HUDEP-2 (cell line): ENCODE data around the gene TCAF1.
A peak's percentile ranks its signal among the peaks of the same experiment; 100 is the strongest.
"Not testable (repeated sequence)": the region's sequence is repeated elsewhere in the genome, so short reads cannot be mapped to it uniquely, and the experiment has no call there.

Experiments
- DNase-seq, 76 experiments: peaks; one replicate each; lab custom pipeline; 2025; ENCODE audit not compliant: unreplicated experiment in 76 of 76; lab: John Stamatoyannopoulos, UW

TCAF1 gene

GRCh38 chr7:143871534-143871933, 30.4 kb downstream of the TCAF1 start:
- not testable (repeated sequence) for DNase-seq

DNA sequence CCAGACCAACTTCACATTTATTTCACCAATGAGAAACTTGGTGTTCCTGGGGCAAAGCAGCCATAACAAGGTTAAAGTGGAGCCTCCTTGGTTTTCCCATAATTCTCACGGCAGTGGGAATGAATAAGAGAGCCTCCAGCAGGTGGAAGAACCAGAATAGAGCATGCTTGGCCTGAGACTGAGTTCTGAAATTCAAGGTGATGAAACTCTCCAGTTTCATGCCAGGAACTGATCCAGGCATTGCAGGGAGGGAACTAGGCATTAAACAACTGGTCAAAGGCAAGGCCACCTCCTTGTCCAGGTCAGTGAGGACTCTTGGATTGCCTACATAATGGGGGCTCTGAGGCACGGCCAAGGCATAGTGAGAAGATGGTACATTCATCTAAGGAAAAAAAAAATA, 44.0 kb downstream of the TCAF1 start:
- not testable (repeated sequence) for DNase-seq

DNA sequence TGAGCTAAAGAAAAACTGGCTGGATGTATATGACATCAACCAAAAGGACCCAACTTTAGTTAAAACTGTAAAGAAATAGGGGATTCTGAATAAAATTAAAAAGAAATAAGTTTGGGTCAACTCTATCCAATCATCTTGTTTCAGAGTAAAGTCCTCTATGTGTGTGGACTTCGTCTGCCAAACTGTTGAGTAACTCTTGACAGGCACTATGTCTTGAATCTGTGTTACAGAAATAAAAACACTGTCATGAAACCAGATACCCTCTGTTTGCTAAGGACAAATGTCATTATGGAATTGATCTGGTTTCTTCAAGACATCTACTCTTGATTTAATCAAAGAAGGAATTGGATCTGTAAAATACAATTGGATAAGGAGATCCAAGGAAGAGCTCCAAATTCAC, 46.5 kb downstream of the TCAF1 start:
- not testable (repeated sequence) for DNase-seq

GRCh38 chr7:143850682-143851081, 51.3 kb downstream of the TCAF1 start:
- no peak for DNase-seq

DNA sequence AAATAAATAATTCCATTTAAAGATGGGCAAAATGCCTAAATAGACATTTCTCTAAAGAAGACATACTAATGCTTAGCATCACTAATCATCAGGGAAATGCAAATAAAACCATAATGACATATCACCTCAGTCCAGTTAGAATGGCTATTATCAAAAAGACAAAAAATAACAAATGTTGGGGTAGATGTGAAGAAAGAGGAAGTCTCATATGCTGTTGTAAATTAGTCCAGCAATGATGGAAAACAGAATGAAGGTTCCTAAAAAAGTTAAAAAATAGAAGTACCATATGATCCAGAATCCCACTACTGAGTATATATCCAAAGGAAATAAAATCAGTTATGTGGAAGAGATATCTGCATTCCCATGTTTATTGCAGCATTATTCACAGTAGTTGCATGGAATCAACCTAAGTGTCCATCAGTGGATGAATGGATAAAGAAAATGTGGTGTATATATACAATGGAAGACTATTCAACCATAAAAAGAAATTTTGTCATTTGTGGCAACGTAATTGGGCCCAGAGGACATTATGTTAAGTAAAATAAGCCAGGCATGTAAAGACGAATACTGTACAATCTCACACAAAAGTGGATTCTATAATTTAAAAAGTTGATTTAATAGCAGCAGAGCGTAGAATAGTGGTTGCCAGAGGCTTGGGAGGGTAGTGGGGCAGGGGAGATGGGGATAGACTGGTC, 52.0 kb downstream of the TCAF1 start:
- DNase-seq = no peak

DNA sequence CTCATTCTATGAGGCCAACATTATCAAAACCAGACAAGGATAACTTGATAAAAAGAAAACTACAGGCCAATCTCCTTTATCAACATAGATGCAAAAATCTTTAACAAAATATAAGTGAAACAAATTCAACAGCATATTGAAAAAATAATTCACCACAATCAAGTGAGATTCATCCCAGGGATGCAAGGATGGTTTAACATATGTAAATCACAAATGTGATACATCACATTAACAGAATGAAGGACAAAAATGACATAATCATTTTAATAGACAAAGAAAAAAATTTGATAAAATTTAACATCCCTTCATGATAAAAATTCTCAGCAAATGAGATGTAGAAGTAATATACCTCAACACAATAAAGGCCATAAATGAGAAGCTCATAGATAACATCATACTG, 53.8 kb downstream of the TCAF1 start:
- DNase-seq = no peak

GRCh38 chr7:143846692-143847091, 55.3 kb downstream of the TCAF1 start:
- no peak for DNase-seq

DNA sequence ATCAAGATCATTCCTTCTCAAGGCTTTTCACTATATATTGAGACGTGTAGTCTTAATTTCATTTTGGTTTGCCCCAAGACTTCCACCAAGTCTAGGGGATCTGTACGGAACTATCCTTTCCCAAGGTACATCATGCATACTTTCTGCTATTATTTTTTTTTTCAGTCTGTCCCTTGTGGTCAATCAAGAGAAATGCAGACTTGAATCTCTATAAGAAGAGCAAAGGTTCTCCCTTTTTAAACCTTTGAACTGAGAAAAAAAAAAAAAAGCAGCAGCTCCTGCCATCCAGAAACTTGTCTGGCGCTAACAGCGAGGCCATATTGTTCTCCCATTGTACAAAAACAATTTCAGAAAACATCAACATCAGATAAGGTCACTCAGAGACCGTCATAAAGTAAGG, 60.3 kb downstream of the TCAF1 start:
- not testable (repeated sequence) for DNase-seq

DNA sequence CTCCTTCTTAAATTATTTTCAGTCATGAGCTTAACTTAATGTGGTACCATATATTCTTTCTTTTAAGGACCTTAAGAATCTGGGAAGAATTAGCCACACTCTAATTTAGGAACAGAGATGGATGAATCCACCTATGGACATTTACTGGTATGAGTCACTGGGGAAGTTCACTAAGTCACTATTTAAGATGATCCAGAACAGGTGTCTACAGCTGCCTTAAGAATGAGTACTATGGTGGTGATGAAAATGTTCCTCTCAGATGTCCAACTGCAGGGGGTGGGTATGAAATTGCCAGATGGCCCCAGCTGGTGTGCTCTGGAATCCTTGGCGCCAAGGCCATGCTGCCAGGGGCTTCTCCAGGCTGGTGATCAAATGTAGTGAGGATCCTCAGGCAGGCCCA, 61.9 kb downstream of the TCAF1 start:
- not testable (repeated sequence) for DNase-seq

GRCh38 chr7:143837223-143837622, 64.8 kb downstream of the TCAF1 start:
- not testable (repeated sequence) for DNase-seq

DNA sequence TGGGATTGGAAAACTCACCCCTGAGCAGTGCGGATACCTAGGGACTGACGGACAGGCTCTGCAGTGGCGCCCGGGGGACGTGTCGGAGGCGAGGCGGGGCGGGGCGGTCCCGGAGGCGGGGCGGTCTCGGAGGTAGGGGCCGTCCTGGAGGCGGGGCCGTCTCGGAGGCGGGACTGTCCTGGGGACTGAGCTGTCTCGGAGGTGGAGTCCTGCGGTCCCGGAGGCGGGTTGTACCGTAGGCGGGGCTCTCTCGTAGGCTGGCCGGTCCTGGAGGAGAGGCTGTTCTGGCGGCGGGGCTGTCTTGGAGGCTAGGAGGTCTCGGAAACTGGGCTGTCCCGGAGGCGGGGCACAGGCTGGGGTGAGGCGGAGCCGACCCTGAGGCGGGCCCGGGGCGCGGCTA, 65.4 kb downstream of the TCAF1 start:
- DNase-seq = peak in 36 of 76 experiments; percentile 1 to 54 (median 16)

- not testable (repeated sequence) for DNase-seq
Observed at GRCh38 chr7:143836088-143836487, 65.9 kb downstream of the TCAF1 start.

DNA sequence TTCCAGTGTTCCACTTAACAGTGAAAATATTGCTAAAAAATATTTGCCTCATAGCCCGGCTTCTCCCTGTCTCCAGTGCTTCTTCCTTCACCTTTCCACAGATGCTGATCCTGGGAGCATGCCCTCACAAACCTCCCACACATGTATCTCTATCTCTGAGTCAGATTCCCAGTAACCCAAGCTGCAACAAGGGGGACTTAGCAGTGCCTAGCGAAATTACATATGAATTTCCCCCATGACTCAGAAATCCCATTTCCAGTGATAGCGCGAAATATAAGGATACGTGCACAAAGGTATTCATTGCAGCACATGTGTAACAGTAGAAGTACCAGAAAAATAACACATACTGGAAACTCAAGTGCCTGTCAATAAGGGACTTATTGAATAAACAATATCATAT, 75.4 kb downstream of the TCAF1 start:
- DNase-seq = not testable (repeated sequence)

DNA sequence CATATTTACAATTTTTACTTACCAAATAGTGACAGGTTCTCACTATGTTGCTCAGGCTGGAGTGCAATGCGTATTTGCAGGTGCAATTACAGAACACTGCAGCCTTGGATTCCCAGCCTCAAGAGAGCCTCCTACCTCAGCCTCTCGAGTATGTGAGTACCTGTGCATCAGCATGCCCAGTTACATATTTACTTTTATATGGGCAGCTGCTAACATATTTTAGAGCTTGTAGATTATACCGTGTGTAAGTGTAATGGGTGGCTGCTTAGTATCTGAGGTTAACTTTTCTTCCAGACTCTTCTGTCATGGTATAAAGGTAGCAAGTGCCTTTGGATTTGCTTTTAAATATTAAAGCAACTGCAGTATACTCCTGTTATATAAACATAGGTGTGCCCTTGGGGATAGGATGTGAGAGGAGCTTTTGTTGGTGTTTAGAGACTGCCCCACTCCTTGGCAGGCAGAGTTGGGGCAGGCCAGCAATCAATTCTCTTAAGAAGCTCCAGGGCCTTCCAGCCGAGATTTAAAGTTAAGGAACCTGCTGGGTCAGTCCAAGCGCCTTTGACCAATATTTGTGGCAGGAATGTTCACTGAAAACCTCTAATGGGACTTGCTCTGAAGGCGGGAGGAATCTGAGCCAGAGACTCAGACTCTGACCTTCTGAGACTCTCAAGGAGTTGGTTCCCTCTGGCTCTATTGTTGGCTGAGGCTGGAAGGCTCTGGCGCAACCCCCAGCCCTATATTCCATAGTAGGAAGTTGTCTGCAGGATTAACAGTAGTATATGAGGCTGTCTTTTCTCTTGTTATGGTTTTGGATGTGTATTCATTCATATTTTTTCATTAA, 77.5 kb downstream of the TCAF1 start:
- DNase-seq = not testable (repeated sequence)

- DNase-seq = not testable (repeated sequence)
Observed at GRCh38 chr7:143823634-143824294, 78.2 kb downstream of the TCAF1 start.

DNA sequence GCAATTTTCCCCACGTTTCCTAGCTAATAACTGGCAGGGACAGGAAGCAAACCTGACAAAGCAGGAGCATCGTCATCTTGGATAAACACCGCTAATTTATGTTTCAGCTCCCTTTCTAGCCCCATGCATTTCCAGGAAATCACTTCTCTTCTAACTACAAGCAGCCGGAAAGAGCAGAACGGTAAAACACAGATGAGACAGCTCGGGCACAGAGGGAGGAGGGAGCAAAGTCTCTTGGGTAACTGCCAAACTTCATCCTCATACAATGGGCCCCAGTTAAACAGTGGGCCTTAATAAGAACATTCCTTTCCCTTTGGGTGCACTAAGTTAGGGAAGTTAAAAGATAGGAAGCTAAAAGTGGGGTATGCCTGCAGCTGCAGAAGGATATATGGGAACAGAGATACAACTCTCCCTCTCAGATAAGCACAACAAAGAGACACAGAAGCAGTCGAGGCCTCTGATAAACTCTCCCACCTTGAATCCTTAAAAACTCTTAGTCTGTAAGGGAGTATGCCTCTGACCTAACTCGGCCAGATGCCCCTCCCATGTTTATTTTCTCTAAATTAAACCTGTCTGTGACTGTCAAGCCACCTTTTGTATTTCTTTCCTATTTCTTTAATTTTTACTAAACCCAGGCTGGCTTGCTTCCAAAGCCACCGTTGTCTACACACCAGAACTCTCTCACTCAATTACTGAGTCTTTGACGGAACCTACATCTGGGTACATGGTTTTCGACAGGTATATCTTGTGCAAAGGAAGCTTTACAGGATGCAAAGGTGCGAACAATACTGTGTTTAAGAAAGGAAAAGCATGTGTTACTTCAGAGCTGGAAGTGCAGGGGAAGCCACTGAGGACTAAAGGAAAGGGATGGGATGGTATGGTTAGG, 80.3 kb downstream of the TCAF1 start:
- DNase-seq = not testable (repeated sequence)

DNA sequence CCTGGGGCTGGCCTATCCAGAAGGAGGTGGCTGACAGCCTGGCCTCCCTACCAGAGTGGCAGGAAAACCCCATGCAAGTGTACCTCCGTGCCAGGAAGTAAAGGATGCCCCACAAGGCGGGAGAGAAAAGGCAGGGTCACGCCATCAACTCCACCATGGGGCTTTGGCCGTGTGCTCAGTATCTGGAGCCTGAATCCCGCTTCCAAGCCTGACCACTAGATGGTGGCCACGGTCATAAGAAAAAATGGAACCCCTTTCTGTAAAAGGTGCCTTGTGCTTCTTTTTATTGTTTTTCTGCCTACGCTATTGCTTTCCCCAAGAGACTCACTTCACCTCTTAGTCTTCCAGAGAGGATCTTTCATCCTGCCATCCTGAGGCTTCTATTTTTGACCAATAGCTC, 84.1 kb downstream of the TCAF1 start:
- DNase-seq = not testable (repeated sequence)

- not testable (repeated sequence) for DNase-seq
Observed at GRCh38 chr7:143816471-143817133, 85.4 kb downstream of the TCAF1 start.

- not testable (repeated sequence) for DNase-seq
Observed at GRCh38 chr7:143810639-143811038, 91.3 kb downstream of the TCAF1 start.

DNA sequence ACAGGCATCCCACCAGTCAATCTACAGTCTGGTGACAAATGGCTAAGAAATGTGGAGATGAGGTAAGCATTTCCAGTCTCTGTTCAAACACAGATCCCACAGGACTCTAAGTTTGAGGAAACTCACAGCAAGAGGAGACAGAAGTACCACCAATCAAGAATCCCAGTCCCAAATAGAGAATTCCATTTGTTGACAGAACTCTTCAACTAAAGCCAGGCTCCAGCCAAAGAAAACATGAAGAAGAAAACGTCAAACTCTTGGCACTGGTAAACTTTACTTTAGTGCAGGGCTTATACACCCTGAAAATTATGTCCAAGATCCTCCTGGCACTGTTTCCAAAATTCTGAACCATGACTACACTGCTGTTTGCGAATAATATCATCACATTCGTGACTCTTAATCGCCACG, 95.3 kb downstream of the TCAF1 start:
- DNase-seq = not testable (repeated sequence)
